HG03175 (cell line): ENCODE measurements around the gene DCTN5.
"Not testable (repeated sequence)": the region's sequence is repeated elsewhere in the genome, so short reads cannot be mapped to it uniquely, and the experiment has no call there.

Experiments used
- ATAC-seq: cut with Tn5 transposase; IDR thresholded peaks from one replicate; pipeline ENCODE4 v1.9.1; 2021; ENCODE audit warnings: mild to moderate bottlenecking, moderate library complexity; ENCODE audit not compliant: unreplicated experiment

DCTN5 gene

GRCh38 chr16:23640931-23641765 is at the start of gene DCTN5, which contains the start of gene PALB2:
TSS of gene DCTN5 (plus strand) at chr16:23641466. CDS start at chr16:23641543, 77 bp downstream.
TSS of gene PALB2 (minus strand) at chr16:23641310. CDS start at chr16:23641157, 153 bp downstream.
- peak; percentile 98 for ATAC-seq

- ATAC-seq: no peak
These were observed 47.1 kb upstream of the DCTN5 start for GRCh38 chr16:23594186-23594585.

- ATAC-seq: peak; percentile 23
These were observed 45.9 kb upstream of the DCTN5 start for GRCh38 chr16:23595246-23595950.

- peak; percentile 95 for ATAC-seq
These were observed 45.1 kb upstream of the DCTN5 start, which contains the start of gene NDUFAB1 for GRCh38 chr16:23595951-23596720. TSS of gene NDUFAB1 (minus strand) at chr16:23596316. CDS start at chr16:23596290, 26 bp downstream.

GRCh38 chr16:23597003-23597756 is 44.1 kb upstream of the DCTN5 start:
- ATAC-seq: no peak

GRCh38 chr16:23607726-23608125 is 33.5 kb upstream of the DCTN5 start:
- ATAC-seq: no peak

- no peak for ATAC-seq
These were observed 33.1 kb upstream of the DCTN5 start for GRCh38 chr16:23608194-23608593.

- ATAC-seq: no peak
These were observed 31.3 kb upstream of the DCTN5 start for GRCh38 chr16:23609929-23610328.

- not testable (repeated sequence) for ATAC-seq
These were observed 30.4 kb upstream of the DCTN5 start for GRCh38 chr16:23610905-23611304.

- no peak for ATAC-seq
These were observed 29.3 kb upstream of the DCTN5 start for GRCh38 chr16:23611936-23612335.

- no peak for ATAC-seq
These were observed 25.5 kb upstream of the DCTN5 start for GRCh38 chr16:23615805-23616204.

GRCh38 chr16:23624092-23624491 is 17.2 kb upstream of the DCTN5 start:
- no peak for ATAC-seq

- no peak for ATAC-seq
These were observed 11.8 kb upstream of the DCTN5 start for GRCh38 chr16:23629516-23629915.

- not testable (repeated sequence) for ATAC-seq
These were observed 9.4 kb upstream of the DCTN5 start for GRCh38 chr16:23631874-23632273.

GRCh38 chr16:23634461-23635036 is 6.7 kb upstream of the DCTN5 start:
- no peak for ATAC-seq

- ATAC-seq: no peak
These were observed 5.3 kb upstream of the DCTN5 start for GRCh38 chr16:23635958-23636357.

GRCh38 chr16:23640615-23640930 is 693 bp upstream of the DCTN5 start:
- no peak for ATAC-seq

GRCh38 chr16:23642246-23642774 is 1.0 kb downstream of the DCTN5 start:
- ATAC-seq: no peak

GRCh38 chr16:23650674-23651416 is 9.6 kb downstream of the DCTN5 start:
- no peak for ATAC-seq
